Activated CD4-positive, alpha-beta T cell treated with anti-CD3 and anti-CD28 coated beads for 48 hours (primary cell): Measurements from ENCODE around the gene RNF213.
"Not testable (repeated sequence)": the region's sequence is repeated elsewhere in the genome, so short reads cannot be mapped to it uniquely, and the experiment has no call there.

ENCODE experiments used
- DNase-seq: peaks from one replicate; pipeline ENCODE4 v3.0.0-alpha.2; 2020

Gene RNF213

GRCh38 chr17:80323982-80324381 is 63.3 kb downstream of the RNF213 start:
- DNase-seq: no peak

GRCh38 chr17:80327518-80327917 is 66.9 kb downstream of the RNF213 start:
- no peak for DNase-seq

- no peak for DNase-seq
Measured at GRCh38 chr17:80328634-80329380, 68.2 kb downstream of the RNF213 start.

- DNase-seq: not testable (repeated sequence)
Measured at GRCh38 chr17:80329421-80329820, 68.8 kb downstream of the RNF213 start.

GRCh38 chr17:80330276-80330675 is 69.6 kb downstream of the RNF213 start:
- DNase-seq: no peak

GRCh38 chr17:80330938-80331337 is 70.3 kb downstream of the RNF213 start:
- DNase-seq: not testable (repeated sequence)

- no peak for DNase-seq
Measured at GRCh38 chr17:80331820-80332219, 71.2 kb downstream of the RNF213 start.

- no peak for DNase-seq
Measured at GRCh38 chr17:80337195-80337895, 76.7 kb downstream of the RNF213 start.

- DNase-seq: no peak
Measured at GRCh38 chr17:80339118-80339517, 78.5 kb downstream of the RNF213 start.

- no peak for DNase-seq
Measured at GRCh38 chr17:80339731-80340456, 79.2 kb downstream of the RNF213 start.

GRCh38 chr17:80345321-80345720 is 84.7 kb downstream of the RNF213 start:
- no peak for DNase-seq

GRCh38 chr17:80345841-80346497 is 85.3 kb downstream of the RNF213 start:
- DNase-seq: no peak

GRCh38 chr17:80346498-80347275 is 86.0 kb downstream of the RNF213 start:
- no peak for DNase-seq

- DNase-seq: no peak
Measured at GRCh38 chr17:80347536-80347935, 86.9 kb downstream of the RNF213 start.

GRCh38 chr17:80347948-80348351 is 87.3 kb downstream of the RNF213 start:
- DNase-seq: no peak

GRCh38 chr17:80348551-80349150 is 88.0 kb downstream of the RNF213 start:
- DNase-seq: no peak

- DNase-seq: no peak
Measured at GRCh38 chr17:80349151-80349651, 88.5 kb downstream of the RNF213 start.

GRCh38 chr17:80349751-80350150 is 89.1 kb downstream of the RNF213 start:
- DNase-seq: no peak

GRCh38 chr17:80352216-80352895 is 91.7 kb downstream of the RNF213 start:
- DNase-seq: no peak

GRCh38 chr17:80352991-80353665 is 92.5 kb downstream of the RNF213 start:
- DNase-seq: no peak
